NCI-H510A treated with DMSO at 0.1 percent for 48 hours (cell line): Measurements from ENCODE around the gene MIS12.

Experiments used
- DNase-seq: peaks from one replicate; lab custom pipeline; 2025; lab: John Stamatoyannopoulos, UW

Gene MIS12

GRCh38 chr17:5486206-5487124, at the start of gene MIS12:
MIS12 (plus strand) TSS chr17:5486566; CDS start chr17:5488863, 2,297 bp downstream.
- DNase-seq, result peak; percentile 98

GRCh38 chr17:5437721-5438317, 48.5 kb upstream of the MIS12 start:
- no peak for DNase-seq

- DNase-seq, result peak; percentile 91
Observed at GRCh38 chr17:5438716-5439445, 47.5 kb upstream of the MIS12 start, which contains the start of gene C1QBP. C1QBP (minus strand) TSS chr17:5439155; CDS start chr17:5439073, 82 bp downstream.

- DNase-seq, result no peak
Observed at GRCh38 chr17:5439446-5439764, 47.0 kb upstream of the MIS12 start.

GRCh38 chr17:5443728-5444127, 42.6 kb upstream of the MIS12 start:
- no peak for DNase-seq

- DNase-seq, result no peak
Observed at GRCh38 chr17:5444209-5444608, 42.2 kb upstream of the MIS12 start.

GRCh38 chr17:5446786-5447185, 39.6 kb upstream of the MIS12 start:
- DNase-seq, result no peak

- no peak for DNase-seq
Observed at GRCh38 chr17:5464717-5465507, 21.5 kb upstream of the MIS12 start.

- no peak for DNase-seq
Observed at GRCh38 chr17:5466295-5466694, 20.1 kb upstream of the MIS12 start.

- no peak for DNase-seq
Observed at GRCh38 chr17:5467416-5467815, 18.9 kb upstream of the MIS12 start.

- no peak for DNase-seq
Observed at GRCh38 chr17:5468075-5468473, 18.3 kb upstream of the MIS12 start.

- no peak for DNase-seq
Observed at GRCh38 chr17:5472511-5472910, 13.9 kb upstream of the MIS12 start.

- no peak for DNase-seq
Observed at GRCh38 chr17:5473906-5474305, 12.5 kb upstream of the MIS12 start.

- DNase-seq, result no peak
Observed at GRCh38 chr17:5478992-5479391, 7.4 kb upstream of the MIS12 start.

- DNase-seq, result no peak
Observed at GRCh38 chr17:5480962-5481361, 5.4 kb upstream of the MIS12 start.

GRCh38 chr17:5481451-5481850, 4.9 kb upstream of the MIS12 start:
- DNase-seq, result no peak

- peak; percentile 35 for DNase-seq
Observed at GRCh38 chr17:5485270-5486205, 828 bp upstream of the MIS12 start, which contains the start of gene DERL2. DERL2 (minus strand) TSS chr17:5486178; CDS start chr17:5486161, 17 bp downstream.

- DNase-seq, result no peak
Observed at GRCh38 chr17:5488752-5489151, 2.4 kb downstream of the MIS12 start.

- no peak for DNase-seq
Observed at GRCh38 chr17:5492970-5493369, 6.6 kb downstream of the MIS12 start.

GRCh38 chr17:5499476-5500231, 13.3 kb downstream of the MIS12 start:
- no peak for DNase-seq
